AG08395 (cell line): Measurements from ENCODE around the gene ADD2.
"Not testable (repeated sequence)": the region's sequence is repeated elsewhere in the genome, so short reads cannot be mapped to it uniquely, and the experiment has no call there.

ENCODE experiments used
- DNase-seq: peaks from one replicate; pipeline ENCODE4 v3.0.0; 2012; ENCODE audit warnings: mixed read lengths, low spot score

Gene ADD2

GRCh38 chr2:70632966-70633365 lies 135.0 kb downstream of the ADD2 start:
- no peak for DNase-seq

GRCh38 chr2:70632388-70632787 lies 135.6 kb downstream of the ADD2 start:
- DNase-seq, result no peak

DNA sequence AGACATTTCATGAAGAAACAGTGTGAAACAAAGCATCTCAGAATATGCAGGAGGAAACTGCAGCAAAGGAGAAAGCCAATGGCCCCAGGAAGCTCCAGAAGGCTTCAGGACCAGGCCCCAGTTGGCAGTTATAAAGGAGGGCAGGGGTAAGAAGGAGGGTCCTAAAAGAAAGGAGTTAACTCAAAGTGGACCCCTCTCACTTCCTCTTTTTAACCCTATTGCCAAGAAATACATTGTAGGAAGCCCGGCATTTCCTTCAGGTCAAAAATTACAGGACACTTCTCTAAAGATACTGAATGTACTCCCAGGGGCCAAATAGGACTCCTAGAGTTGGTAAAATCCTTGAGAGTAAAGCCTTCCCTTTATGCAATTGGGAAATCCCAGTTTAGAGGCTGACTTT lies 137.2 kb downstream of the ADD2 start:
- DNase-seq, result no peak

GRCh38 chr2:70627211-70627898 lies 140.6 kb downstream of the ADD2 start:
- no peak for DNase-seq

DNA sequence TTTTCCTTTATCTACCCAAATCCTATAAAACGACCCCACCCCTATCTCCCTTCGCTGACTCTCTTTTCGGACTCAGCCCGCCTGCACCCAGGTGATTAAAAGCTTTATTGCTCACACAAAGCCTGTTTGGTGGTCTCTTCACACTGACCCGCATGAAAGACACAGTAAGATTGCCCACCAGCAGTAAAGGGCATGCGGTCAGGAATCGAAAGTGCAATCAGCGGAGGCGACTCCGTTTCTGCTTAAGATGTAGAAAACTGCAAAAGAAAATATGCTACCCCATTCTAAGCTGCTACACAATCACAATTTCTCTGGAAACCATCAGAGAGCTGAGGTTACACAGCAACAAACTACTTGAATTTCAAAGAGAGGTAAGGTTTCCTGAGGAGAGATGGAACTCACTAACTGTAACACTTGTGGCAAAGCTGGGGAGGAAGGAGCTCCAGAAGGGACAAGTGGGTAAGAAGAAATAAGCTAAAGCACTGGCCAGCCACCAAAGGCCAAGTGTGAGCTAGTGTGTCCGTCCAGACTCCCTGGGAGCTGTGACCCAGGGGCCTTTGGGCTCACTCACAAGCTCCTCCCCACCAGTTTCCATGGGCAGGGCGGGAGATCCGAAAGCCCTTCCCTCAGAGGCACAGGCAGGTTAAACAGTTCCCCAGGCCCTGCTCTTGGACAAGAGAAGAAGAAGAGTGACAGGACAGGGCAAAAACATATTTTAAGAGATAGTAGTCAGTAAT lies 141.6 kb downstream of the ADD2 start:
- no peak for DNase-seq

GRCh38 chr2:70621536-70621935 lies 146.5 kb downstream of the ADD2 start:
- DNase-seq, result not testable (repeated sequence)

GRCh38 chr2:70620020-70620419 lies 148.0 kb downstream of the ADD2 start:
- DNase-seq, result no peak

GRCh38 chr2:70619167-70619566 lies 148.8 kb downstream of the ADD2 start:
- no peak for DNase-seq

DNA sequence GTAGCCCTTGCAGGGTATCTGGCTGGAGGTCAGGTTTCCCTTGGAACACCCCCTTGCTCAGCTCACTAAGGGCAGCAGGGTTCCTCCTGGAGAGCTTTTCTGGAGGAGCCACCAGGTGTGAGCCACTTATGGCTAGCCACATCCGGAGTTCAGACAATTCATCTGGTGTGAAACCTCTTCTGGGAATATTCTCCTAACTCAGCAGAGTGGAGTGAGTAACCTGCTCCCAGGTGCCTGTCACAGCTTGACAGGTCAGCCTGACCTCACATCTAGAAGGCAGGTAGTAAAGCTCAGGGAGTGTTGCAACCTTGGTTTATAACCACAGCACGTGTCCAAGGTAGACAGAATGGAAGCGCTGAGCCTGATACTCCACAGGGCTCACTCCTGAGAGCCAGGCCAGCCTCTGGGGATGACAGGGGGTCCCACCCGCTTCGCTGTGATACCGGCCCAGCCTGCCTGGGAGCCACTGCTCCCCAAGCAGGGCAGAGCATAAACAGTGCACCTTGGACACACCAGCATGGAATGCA lies 151.8 kb downstream of the ADD2 start:
- DNase-seq, result no peak

DNA sequence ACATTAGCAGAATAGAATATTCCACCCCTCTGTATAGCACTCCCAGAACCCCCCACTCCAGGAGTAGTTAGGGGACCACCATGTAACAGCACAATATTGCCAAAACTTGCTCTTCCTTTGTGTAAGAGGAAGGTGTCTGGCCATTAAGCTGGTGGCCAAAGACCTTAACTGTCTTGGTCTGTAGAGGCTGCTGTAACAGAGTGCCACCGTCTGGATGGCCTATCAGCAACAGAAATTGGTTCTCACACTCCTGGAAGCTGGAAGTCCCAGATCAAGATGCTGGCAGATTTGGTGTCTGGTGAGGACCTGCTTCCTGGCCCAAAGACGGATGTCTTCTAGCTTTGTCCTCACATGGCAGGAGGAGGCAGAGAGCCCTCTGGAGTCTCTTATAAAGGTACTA lies 152.8 kb downstream of the ADD2 start:
- DNase-seq, result no peak

DNA sequence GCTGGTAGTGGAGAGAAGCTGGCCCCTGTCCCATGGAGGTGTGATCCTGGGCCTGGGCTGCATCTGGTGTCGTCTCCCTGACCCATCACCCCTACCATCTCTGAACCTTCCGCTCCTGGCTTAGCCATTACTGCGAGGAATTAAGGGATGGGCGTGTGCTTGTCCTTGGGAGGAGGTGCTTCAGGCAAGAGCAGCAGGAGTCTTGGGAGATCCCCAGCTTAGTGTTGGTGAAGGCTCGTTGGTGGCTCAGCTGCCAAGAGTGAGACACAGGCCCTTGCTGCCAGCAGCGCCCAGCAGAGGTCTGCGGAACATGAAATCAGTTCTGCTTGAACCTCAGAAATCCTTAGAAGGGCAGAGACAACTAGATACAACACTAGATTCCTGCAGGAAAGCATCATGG lies 154.5 kb downstream of the ADD2 start:
- DNase-seq, result no peak

GRCh38 chr2:70612574-70612973 lies 155.4 kb downstream of the ADD2 start:
- DNase-seq, result no peak

- DNase-seq, result no peak
Observed at GRCh38 chr2:70608373-70608772, 159.6 kb downstream of the ADD2 start.

- DNase-seq, result peak; percentile 44
Observed at GRCh38 chr2:70607121-70607561, 160.9 kb downstream of the ADD2 start.
